HG03432 (cell line): Measurements from ENCODE around the gene TPM4.
"Not testable (repeated sequence)": the region's sequence is repeated elsewhere in the genome, so short reads cannot be mapped to it uniquely, and the experiment has no call there.

Experiments
- ATAC-seq: cut with Tn5 transposase; IDR thresholded peaks from one replicate; pipeline ENCODE4 v1.9.1; 2021; ENCODE audit warnings: mild to moderate bottlenecking, moderate library complexity; ENCODE audit not compliant: unreplicated experiment

TPM4 gene

DNA sequence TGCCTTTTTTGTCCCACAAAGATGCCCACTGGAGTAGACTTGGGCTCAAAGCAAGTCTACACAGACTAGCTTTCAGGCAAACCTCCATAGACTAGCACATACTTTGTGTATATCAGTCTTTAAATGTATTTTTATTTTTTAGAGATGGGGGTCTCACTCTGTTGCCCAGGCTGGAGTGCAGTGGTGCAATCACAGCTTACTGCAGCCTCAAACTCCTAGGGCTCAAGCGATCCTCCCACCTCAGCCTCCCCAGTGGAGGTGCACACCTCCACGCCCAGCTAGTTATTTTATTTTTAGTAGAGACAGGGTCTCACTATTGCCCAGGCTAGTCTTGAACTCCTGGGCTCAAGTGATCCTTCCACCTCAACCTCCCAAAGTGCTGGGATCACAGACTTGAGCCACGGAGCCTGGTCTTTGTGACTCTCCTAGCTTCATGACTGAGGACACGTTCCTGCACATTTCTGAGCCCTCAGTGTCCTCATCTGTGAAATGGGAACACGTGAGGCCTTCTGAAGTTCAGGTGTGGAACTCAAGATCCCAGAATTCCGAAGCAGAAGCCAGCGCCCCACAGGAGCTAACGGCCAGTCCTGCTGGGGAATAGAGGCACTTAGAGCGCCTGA, 5.1 kb upstream of the TPM4 start:
- ATAC-seq, result no peak

DNA sequence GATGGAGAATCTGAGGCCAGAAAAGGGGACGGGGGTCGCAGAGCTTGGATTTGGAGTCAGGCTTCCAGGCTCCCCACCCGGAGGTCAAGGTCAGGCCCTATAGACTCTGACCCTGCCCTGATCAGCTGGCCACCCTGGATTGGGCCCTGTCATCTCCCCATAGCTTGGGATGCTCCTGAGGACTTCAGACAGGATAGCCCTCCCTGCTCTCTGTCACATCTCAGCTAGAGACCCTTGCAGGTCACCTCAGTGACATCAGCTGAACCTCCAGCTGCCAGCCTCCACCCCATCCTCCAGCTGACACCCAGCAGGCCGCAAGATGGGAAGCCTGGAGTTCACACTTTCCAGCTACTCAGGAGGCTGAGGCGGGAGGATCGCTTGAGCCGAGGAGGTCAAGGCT, 2.8 kb upstream of the TPM4 start:
- ATAC-seq, result no peak

DNA sequence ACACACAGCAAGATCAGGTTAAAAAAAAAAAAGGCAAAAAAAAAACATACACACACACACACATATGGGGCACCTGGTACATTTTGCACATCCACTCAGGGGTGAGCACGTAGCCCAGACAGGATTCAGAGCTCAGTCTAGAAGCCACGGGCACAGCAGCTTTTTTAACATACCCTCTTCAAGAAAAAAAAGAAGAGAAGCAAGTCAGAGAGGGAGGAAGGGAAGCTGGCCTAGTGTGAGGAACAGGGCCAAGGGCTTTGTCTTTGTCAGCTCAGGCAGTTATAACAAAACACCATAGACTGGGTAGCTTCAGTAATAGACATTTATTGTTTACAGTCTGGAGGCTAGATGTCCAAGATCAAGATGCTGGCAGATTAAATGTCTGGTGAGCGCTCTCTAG, 2.3 kb upstream of the TPM4 start:
- no peak for ATAC-seq

DNA sequence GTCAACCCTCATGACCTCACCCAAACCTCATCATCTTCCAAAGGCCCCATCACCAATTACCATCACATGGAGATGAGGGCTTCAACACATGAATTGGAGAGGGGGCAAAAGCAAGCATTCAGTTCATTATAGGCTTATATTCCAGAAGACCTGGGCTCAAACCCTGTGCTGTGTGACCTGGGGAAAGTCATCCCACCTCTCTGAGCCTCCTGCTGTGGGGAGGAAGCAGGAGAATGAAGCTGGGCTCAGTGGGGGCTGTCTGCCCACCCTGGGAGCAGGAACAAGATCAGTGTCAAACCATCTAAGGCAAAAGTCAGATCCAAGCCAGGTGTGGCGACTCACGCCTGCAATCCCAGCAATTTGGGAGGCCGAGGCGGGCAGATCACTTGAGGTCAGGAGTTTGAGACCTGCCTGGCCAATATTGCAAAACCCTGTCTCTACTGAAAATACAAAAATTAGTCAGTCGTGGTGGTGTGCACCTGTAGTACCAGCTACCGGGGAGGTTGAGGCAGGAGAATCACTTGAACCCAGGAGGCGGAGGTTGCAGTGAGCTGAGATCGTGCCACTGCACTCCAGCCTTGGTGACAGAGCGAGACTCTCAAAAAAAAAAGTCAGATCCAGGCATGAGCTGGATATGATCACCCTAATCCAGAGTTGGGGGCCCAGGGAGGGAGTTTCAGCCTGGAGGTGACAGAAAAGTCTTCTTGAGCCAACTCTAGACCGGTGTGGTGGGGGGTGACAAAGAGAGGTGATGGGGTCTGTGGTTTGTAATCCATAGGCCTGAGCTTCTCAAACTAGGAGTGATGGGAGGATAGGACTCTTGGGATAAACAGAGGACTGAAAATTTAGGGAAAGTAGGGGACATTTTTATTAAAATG, 1.6 kb upstream of the TPM4 start:
- ATAC-seq, result no peak

GRCh38 chr19:16075430-16076153, 703 bp upstream of the TPM4 start:
- no peak for ATAC-seq

DNA sequence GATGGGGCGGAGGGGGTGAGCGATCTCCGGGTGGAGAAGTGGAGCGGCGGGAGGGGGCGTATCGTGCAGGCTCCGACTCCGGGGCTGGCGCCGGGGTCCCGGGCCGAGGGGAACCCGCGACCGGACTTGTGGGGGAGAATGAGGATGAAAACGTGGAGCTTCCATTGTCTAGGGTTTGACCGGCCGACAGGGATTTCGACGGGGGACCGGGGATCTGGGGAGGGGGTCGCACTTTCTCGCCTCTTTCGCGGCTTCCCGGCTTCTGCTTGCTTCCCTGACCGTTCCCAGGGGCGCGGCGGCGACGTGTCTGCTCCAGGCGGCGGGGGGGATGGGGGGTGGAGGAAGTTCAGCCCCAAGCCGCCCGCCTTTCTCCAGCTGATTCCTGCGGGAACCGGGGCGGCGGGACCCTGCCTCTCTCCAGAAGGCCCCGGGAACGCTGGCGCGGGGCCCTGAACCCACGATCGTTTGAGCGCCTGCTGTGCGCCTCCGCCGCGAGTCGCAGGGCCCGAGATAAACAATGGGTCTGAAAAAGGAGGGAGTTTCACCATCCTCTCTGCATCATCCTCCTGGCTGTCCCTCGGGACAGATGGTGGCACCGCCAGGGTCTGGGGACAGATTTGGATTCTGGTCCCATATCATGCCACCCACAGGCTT, 790 bp downstream of the TPM4 start:
- ATAC-seq, result no peak

GRCh38 chr19:16077984-16078758, 1.9 kb downstream of the TPM4 start:
- no peak for ATAC-seq

- peak; percentile 45 for ATAC-seq
Observed at GRCh38 chr19:16078759-16079707, 2.7 kb downstream of the TPM4 start.

GRCh38 chr19:16084067-16084685, 7.9 kb downstream of the TPM4 start:
- no peak for ATAC-seq

DNA sequence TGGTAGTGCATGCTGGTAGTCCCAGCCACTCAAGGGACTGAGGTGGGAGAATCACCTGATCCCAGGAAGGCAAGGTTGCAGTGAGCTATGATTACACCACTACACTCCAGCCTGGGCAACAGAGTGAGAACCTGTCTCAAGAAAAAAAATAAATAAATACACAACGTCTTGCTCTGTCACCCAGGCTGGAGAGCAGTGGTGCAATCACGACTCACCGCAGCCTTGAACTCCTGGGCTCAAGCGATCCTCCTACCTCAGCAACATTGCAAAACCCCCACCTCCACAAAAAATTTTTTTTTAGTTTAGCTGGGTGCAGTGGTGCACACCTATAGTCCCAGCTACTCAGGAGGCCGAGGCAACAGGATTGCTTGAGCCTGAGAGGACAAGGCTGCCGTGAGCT, 8.8 kb downstream of the TPM4 start:
- no peak for ATAC-seq

- not testable (repeated sequence) for ATAC-seq
Observed at GRCh38 chr19:16087404-16087803, 11.1 kb downstream of the TPM4 start.

DNA sequence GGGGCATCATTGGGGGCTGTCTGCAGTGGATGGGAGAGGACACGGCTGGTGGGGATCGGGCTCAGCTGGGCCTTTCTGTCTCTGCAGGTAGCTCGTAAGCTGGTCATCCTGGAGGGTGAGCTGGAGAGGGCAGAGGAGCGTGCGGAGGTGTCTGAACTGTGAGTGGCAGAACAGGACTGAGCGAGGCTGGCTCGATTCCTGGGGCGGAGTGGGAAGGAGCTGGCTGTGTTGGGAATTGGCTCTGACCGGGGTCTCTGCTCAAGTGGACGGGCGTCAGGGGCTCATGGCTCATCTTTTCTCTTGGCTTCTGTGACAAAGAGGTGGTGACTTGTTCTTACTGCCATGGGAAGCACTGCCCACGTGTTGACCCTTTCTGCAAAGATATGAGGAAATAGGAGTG, 11.6 kb downstream of the TPM4 start:
- ATAC-seq, result no peak

GRCh38 chr19:16088351-16089009, 12.2 kb downstream of the TPM4 start:
- no peak for ATAC-seq

- ATAC-seq, result no peak
Observed at GRCh38 chr19:16089010-16089846, 12.9 kb downstream of the TPM4 start.

GRCh38 chr19:16091546-16092475, 15.5 kb downstream of the TPM4 start:
- ATAC-seq, result no peak

DNA sequence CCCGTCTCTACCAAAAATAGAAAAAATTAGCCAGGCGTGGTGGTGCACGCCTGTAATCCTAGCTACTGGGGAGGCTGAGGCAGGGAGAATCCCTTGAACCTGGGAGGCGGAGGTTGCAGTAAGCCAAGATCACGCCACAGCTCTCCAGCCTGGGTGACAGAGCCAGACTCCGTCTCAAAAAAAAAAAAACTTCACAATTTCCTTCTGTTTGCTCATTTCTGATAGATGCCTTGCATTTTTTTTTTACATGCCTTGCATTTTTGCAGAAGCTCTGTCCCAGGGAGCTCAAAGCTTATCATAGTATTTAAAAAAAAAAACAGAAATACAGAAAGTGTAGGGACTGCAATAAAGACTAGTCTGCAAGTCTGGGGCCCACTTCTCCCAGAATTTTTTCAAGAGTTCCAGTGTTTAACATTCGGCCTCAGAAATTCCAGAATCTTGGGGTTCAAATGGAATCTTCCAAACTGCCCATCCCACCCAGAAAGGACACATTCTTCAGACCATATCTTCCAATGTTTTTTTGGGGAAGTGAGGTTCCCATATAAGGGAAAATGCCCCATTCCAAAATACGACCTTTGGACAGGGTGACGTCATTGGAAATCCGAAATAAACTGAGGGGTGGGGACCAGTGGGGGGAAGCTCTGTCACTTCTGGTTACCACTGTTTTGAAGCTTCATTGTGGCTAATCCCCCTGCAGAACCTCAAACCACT, 18.2 kb downstream of the TPM4 start:
- no peak for ATAC-seq
